CD4-positive, CD25-positive, alpha-beta regulatory T cell (primary cell): ENCODE results near the gene PNKD. TPM values are rescaled to one million over a fixed set of nuclear protein-coding genes. Genes with fewer than 3 reads are reported as not detected.

Source experiments
- ATAC-seq, 2 donors: fragments of 150-1000 bp; cut with Tn5 transposase; one replicate each; pipeline ENCODE4 v1.10.0; 2021; ENCODE audit warnings: low read depth in 2 of 2, moderate number of reproducible peaks in 2 of 2, moderate library complexity in 1 of 2
- DNase-seq, 3 donors: peaks; one replicate each; pipeline versions ENCODE4 v3.0.0 to v3.0.0-alpha.2; 2012 to 2022; ENCODE audit warnings: mixed read lengths in 1 of 3
- H3K27ac ChIP-seq: one replicate; pipeline ENCODE4 v1.7.0; 2013; ENCODE audit warnings: mild to moderate bottlenecking, low read length; ENCODE audit not compliant: insufficient read depth, poor library complexity, severe bottlenecking
- H3K27me3 ChIP-seq: one replicate; pipeline ENCODE4 v1.7.0; 2013; ENCODE audit warnings: low read length; ENCODE audit not compliant: control insufficient read depth, insufficient read depth
- H3K36me3 ChIP-seq: one replicate; pipeline ENCODE4 v1.7.0; 2013; ENCODE audit warnings: mild to moderate bottlenecking, low read length, moderate library complexity; ENCODE audit not compliant: control insufficient read depth, insufficient read depth
- H3K4me1 ChIP-seq: 2 replicates; pipeline ENCODE4 v1.7.0; 2013; ENCODE audit warnings: mild to moderate bottlenecking, low read length; ENCODE audit not compliant: insufficient read depth, control insufficient read depth, poor library complexity, severe bottlenecking
- H3K4me3 ChIP-seq: one replicate; pipeline ENCODE4 v1.7.0; 2013; ENCODE audit warnings: low read depth, mild to moderate bottlenecking, low read length, moderate library complexity
- H3K9me3 ChIP-seq, 2 experiments: 1 replicate in 1 of 2; 2 replicates in 1 of 2; pipeline ENCODE4 v1.7.0; 2013; ENCODE audit warnings: low read length in 2 of 2, mild to moderate bottlenecking in 1 of 2, moderate library complexity in 1 of 2; ENCODE audit not compliant: control insufficient read depth in 2 of 2
- H3K27ac Mint-ChIP-seq, 3 donors: one replicate each; pipeline ENCODE4 v1.8.0; 2020 to 2022; ENCODE audit warnings: mild to moderate bottlenecking in 3 of 3, mixed read lengths in 3 of 3, moderate library complexity in 2 of 3
- H3K27me3 Mint-ChIP-seq: one replicate; pipeline ENCODE4 v1.8.0; 2022; ENCODE audit warnings: mild to moderate bottlenecking, mixed read lengths
- H3K36me3 Mint-ChIP-seq: one replicate; pipeline ENCODE4 v1.8.0; 2020; ENCODE audit warnings: mixed read lengths
- H3K4me1 Mint-ChIP-seq, 4 donors: one replicate each; pipeline ENCODE4 v1.8.0; 2020 to 2022; ENCODE audit warnings: mixed read lengths in 4 of 4, mild to moderate bottlenecking in 1 of 4
- H3K4me3 Mint-ChIP-seq, 4 donors: one replicate each; pipeline ENCODE4 v1.8.0; 2020 to 2022; ENCODE audit warnings: mild to moderate bottlenecking in 4 of 4, mixed read lengths in 4 of 4, moderate library complexity in 3 of 4
- H3K9me3 Mint-ChIP-seq, 7 donors: one replicate each; pipeline ENCODE4 v1.8.0; 2020 to 2022; ENCODE audit warnings: mixed read lengths in 7 of 7, mild to moderate bottlenecking in 3 of 7, moderate library complexity in 2 of 7
- polyA plus RNA-seq, 4 donors: library from polyadenylated mRNA; unstranded; fragments of 300-500 nt; fragmentation: Illumina TruSeq; gene quantifications; one replicate each; pipeline ENCODE4 v1.2.3, GENCODE V29; 2021
- total RNA-seq: library from RNA; stranded (reverse); gene quantifications from one replicate; pipeline ENCODE4 v1.2.3, GENCODE V29; 2022

PNKD gene
- total and polyA plus RNA-seq, 5 donors from 2014 or later: 21.9 to 107 (median 98.0) TPM

DNA sequence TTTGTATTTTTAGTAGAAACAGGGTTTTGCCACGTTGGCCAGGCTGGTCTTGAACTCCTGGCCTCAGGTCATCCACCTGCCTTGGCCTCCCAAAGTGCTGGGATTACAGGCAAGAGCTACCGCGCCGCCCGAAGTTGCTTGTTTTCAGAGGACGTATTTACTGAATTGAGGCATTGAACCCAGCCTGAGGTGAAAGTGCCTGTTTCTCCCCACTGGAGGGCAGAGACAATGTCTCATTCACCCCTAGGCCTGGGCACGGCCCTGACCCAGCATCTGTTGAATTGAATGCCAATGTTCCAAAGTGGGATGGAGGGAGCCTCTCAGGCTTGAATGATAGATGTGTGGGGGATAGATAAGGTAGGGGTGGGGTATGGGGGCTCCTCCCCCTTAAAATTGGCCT, 26.5 kb downstream of the PNKD start:
- DNase-seq (no peak), ATAC-seq (no peak)
- Mint-ChIP-seq H3K27ac (no peak overlapping the region), H3K4me3 (peak overlapping the region in 1 of 4 donors; percentile 51), H3K27me3 (peaks cover 4% of the 10 kb centered on the region), H3K4me1 (peaks cover 12 to 33% (median 18%) of the 10 kb centered on the region in 4 donors), H3K9me3 (no peaks in the 10 kb centered on the region), H3K36me3 (no peaks in the 10 kb centered on the region)
- Histone ChIP-seq H3K4me1 (peaks cover 21% of the 10 kb centered on the region), H3K27ac (no peak overlapping the region), H3K36me3 (no peaks in the 10 kb centered on the region), H3K27me3 (no peaks in the 10 kb centered on the region), H3K4me3 (no peak overlapping the region), H3K9me3 (no peaks in the 10 kb centered on the region)

GRCh38 chr2:218298314-218298875, 28.1 kb downstream of the PNKD start:
- peaks cover 11% of the 10 kb centered on the region for H3K4me1 ChIP-seq
- Mint-ChIP-seq H3K27ac (no peak overlapping the region), H3K4me1 (peaks cover 6 to 29% (median 13%) of the 10 kb centered on the region in 4 donors), H3K36me3 (no peaks in the 10 kb centered on the region), H3K4me3 (peak overlapping the region in 2 of 4 donors; percentile 38 to 41), H3K27me3 (peaks cover 4% of the 10 kb centered on the region), H3K9me3 (no peaks in the 10 kb centered on the region)
- H3K36me3 ChIP-seq: no peaks in the 10 kb centered on the region
- H3K27me3 ChIP-seq: no peaks in the 10 kb centered on the region
- H3K4me3 ChIP-seq: no peak overlapping the region
- no peaks in the 10 kb centered on the region for H3K9me3 ChIP-seq
- DNase-seq (no peak), ATAC-seq (no peak)
- no peak overlapping the region for H3K27ac ChIP-seq

- Histone ChIP-seq H3K27ac (no peak overlapping the region), H3K36me3 (no peaks in the 10 kb centered on the region), H3K27me3 (no peaks in the 10 kb centered on the region), H3K4me1 (peaks cover 6% of the 10 kb centered on the region), H3K4me3 (no peak overlapping the region), H3K9me3 (no peaks in the 10 kb centered on the region)
- H3K9me3 Mint-ChIP-seq: no peaks in the 10 kb centered on the region
- H3K4me3 Mint-ChIP-seq: no peak overlapping the region
- peaks cover 4% of the 10 kb centered on the region for H3K27me3 Mint-ChIP-seq
- no peaks in the 10 kb centered on the region for H3K36me3 Mint-ChIP-seq
- H3K4me1 Mint-ChIP-seq: peaks cover 5 to 13% (median 7%) of the 10 kb centered on the region in 4 donors
- ATAC-seq (no peak), DNase-seq (no peak)
- H3K27ac Mint-ChIP-seq: peak overlapping the region in 1 of 3 donors; percentile 62
Measured at GRCh38 chr2:218300141-218300540, 29.8 kb downstream of the PNKD start.

DNA sequence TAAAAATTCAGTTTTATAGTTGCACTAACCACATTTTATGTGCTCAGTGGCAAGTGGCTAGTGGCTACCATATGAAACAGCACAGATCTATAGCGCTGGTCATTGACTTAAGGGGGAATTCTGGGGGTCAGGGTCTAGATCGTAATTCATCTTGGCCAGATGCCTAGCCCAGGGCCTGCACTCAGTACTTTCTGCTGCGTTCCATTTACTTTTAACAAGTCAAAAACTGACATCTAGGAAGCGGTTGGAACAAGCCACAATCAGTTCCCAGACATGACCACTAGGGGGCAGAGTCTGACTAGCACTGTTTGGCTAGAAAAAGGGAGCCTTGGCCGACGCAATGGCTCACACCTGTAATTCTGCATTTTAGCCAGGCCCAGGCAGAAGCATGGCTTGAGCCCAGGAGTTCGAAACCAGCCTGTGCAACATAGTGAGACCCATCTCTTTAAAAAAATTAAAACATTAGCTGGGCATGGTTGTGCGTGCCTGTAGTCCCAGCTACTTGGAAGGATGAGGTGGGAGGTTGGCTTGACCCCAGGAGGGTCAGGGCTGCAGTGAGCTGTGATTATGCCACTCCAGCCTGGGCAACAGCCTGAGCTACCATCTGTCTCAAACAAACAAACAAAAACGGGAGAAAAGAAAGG, 31.0 kb downstream of the PNKD start:
- H3K27me3 ChIP-seq: no peaks in the 10 kb centered on the region
- no peaks in the 10 kb centered on the region for H3K9me3 ChIP-seq
- Mint-ChIP-seq H3K27me3 (peaks cover 8% of the 10 kb centered on the region), H3K4me3 (no peak overlapping the region), H3K4me1 (peaks cover 5 to 10% (median 6%) of the 10 kb centered on the region in 4 donors), H3K27ac (peak overlapping the region in 2 of 3 donors; percentile 59 to 66), H3K36me3 (no peaks in the 10 kb centered on the region), H3K9me3 (no peaks in the 10 kb centered on the region)
- ATAC-seq (peak; percentile 90 to 92), DNase-seq (peak; percentile 75 to 92 (median 86))
- H3K36me3 ChIP-seq: no peaks in the 10 kb centered on the region
- no peak overlapping the region for H3K4me3 ChIP-seq
- peaks cover 6% of the 10 kb centered on the region for H3K4me1 ChIP-seq
- H3K27ac ChIP-seq: no peak overlapping the region

- Mint-ChIP-seq H3K4me1 (peaks cover 5 to 10% (median 6%) of the 10 kb centered on the region in 4 donors), H3K9me3 (no peaks in the 10 kb centered on the region), H3K36me3 (no peaks in the 10 kb centered on the region), H3K27me3 (peaks cover 8% of the 10 kb centered on the region), H3K27ac (peak overlapping the region in 2 of 3 donors; percentile 5 to 23), H3K4me3 (no peak overlapping the region)
- no peaks in the 10 kb centered on the region for H3K9me3 ChIP-seq
- ATAC-seq (no peak), DNase-seq (no peak)
- H3K27me3 ChIP-seq: no peaks in the 10 kb centered on the region
- H3K27ac ChIP-seq: no peak overlapping the region
- no peak overlapping the region for H3K4me3 ChIP-seq
- peaks cover 6% of the 10 kb centered on the region for H3K4me1 ChIP-seq
- H3K36me3 ChIP-seq: no peaks in the 10 kb centered on the region
Measured at GRCh38 chr2:218305383-218305782, 35.1 kb downstream of the PNKD start.

GRCh38 chr2:218306184-218306920, 36.0 kb downstream of the PNKD start:
- DNase-seq (no peak), ATAC-seq (no peak)
- peaks cover 7% of the 10 kb centered on the region for H3K27me3 Mint-ChIP-seq
- H3K27ac Mint-ChIP-seq: no peak overlapping the region
- H3K4me3 ChIP-seq: no peak overlapping the region
- H3K36me3 Mint-ChIP-seq: no peaks in the 10 kb centered on the region
- H3K4me1 ChIP-seq: peaks cover 2% of the 10 kb centered on the region
- H3K9me3 ChIP-seq: no peaks in the 10 kb centered on the region
- no peak overlapping the region for H3K4me3 Mint-ChIP-seq
- no peaks in the 10 kb centered on the region for H3K36me3 ChIP-seq
- H3K4me1 Mint-ChIP-seq: peaks cover 3 to 7% (median 3%) of the 10 kb centered on the region in 4 donors
- H3K9me3 Mint-ChIP-seq: no peaks in the 10 kb centered on the region
- H3K27ac ChIP-seq: no peak overlapping the region
- H3K27me3 ChIP-seq: no peaks in the 10 kb centered on the region

DNA sequence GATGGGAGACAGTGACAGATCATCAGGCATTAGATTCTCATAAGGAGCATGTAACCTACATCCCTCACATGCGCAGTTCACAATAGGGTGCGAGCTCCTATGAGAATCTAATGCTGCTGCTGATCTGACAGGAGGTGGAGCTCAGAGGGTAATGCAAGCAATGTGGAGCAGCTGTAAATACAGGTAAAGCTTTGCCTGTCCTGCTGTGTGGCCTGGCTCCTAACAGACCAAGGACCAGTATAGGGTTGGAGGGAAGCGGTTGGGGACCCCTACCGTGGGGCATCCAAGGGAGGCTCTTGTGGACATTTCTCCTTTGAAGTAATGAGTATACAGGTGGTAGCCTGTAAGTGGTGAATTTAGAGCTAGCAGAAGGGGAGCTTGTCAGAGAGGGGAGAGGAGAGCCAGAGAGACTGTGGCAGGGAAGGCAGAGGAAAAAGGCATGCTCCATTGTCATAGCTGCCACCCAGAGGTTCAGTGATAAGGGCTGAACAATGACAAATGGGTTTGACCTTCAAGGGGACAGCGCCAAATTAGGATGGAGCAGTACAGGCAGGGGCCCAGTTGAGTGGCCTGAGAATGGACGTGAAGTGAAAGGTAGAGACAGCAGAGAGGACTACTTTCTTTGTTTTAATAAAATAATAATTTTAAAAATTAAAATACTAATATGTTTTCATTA, 37.2 kb downstream of the PNKD start:
- no peak overlapping the region for H3K27ac ChIP-seq
- Mint-ChIP-seq H3K36me3 (no peaks in the 10 kb centered on the region), H3K27me3 (peaks cover 4% of the 10 kb centered on the region), H3K4me3 (no peak overlapping the region), H3K4me1 (no peaks in the 10 kb centered on the region), H3K27ac (peak overlapping the region in 1 of 3 donors; percentile 60), H3K9me3 (no peaks in the 10 kb centered on the region)
- H3K9me3 ChIP-seq: no peaks in the 10 kb centered on the region
- ATAC-seq (no peak), DNase-seq (no peak)
- H3K36me3 ChIP-seq: no peaks in the 10 kb centered on the region
- H3K4me3 ChIP-seq: no peak overlapping the region
- no peaks in the 10 kb centered on the region for H3K4me1 ChIP-seq
- H3K27me3 ChIP-seq: no peaks in the 10 kb centered on the region
